ENCODE results near the gene WIZ. TPM values are rescaled to one million over a fixed set of nuclear protein-coding genes. Genes with fewer than 3 reads are reported as not detected.

Gene WIZ
- polyA plus RNA-seq, 5 donors = 19.4 to 41.7 (median 26.4) TPM

DNA sequence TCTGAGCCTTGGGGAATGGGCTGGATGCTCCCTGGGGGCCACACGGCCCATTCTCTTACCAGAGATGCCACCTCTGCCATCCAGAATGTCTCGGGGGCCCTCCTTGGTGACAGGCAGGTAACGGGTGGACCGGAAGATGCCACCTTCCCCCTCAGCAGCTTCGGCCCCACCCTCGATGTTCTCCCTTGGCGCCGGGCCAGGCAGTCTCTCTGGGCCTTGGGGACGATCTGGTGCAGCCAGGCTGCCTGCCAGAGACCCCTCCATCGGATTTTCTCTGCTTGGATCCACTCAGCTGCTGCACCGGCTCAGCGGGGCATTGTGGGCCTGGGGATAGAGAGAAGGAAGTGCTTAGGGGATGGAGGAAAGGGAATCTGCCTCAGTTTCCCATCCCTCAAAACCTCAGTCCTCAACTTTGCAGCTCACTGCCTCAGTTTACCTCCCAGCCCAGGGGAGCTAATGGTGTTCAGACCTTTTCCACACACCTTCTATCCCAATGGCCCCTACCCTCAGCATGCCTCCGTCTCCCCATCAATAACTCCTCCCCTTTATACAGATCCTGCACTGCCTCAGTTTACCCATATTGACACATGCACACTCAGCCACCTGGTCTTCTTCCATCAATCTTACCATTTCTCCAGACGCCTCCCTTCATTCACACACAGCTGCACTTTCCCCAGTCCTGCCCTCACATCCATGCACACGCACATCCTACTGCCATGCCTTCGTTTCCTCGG, 1.5 kb downstream of the WIZ start:
- DNase-seq = no peak

DNA sequence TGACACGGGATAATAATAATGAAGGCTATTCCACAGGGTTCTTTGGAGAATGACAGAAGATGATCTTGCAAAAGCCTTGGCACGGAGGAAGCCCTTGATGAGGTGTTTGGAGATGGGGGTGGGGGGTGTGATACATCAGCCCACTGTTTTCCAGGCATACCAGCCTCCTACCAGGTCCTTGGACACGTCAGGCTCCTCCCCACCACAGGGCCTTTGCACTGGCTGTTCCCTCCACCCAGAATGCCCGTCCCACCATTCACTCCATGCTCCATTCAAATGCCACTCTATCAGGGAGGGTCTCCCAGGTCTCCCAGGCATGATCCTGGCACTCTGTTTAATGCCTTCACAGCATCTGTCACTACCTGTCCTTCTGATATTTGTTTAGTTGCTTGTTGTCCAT, 2.7 kb downstream of the WIZ start:
- no peak for DNase-seq

DNA sequence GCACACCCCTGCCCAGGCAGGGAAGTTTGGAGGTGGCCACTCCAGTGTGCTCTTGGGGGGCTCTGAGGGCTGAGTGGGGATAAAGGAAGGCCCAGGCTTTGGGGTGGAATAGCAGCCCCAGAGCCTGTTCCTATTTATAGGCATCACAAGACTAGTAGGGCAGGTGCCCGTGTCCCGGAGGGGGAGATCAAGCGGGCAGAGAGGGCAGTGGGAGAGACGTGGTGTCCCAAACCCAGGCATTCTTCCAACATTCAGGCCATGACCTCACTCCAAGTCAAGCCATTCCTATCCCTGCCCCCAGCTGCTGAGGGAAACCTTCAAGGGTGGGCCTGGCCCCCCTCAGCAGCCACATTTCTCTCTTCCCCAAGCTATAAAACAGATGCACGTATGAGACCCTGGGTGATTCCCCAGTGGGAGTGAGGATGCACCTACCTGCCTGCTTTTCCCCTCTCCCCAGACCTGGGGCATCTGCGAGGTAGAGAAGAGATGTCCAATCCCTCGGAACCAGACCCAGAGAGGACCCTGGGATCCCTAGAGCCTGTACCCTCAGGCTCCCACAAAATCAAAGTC, 3.9 kb downstream of the WIZ start:
- DNase-seq = no peak

DNA sequence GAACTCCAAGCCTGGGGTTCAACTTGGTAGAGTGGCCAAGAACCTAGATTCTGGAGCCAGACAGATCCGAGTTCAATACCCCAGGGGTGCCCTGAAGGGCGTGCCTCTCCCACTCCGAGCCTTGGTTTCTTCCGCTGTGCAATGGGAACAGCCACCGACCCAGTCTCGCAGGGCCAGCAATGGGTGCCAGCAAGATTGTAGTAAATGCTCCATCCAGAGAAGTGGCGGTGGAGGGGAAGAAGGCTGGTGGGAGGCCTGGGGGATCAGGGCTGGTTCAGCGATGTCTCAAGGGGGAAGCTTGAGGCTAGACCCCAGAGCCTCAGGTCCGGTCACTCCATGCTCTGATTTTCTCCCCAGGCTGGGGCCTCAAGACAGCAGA, 4.5 kb downstream of the WIZ start:
- DNase-seq = no peak

DNA sequence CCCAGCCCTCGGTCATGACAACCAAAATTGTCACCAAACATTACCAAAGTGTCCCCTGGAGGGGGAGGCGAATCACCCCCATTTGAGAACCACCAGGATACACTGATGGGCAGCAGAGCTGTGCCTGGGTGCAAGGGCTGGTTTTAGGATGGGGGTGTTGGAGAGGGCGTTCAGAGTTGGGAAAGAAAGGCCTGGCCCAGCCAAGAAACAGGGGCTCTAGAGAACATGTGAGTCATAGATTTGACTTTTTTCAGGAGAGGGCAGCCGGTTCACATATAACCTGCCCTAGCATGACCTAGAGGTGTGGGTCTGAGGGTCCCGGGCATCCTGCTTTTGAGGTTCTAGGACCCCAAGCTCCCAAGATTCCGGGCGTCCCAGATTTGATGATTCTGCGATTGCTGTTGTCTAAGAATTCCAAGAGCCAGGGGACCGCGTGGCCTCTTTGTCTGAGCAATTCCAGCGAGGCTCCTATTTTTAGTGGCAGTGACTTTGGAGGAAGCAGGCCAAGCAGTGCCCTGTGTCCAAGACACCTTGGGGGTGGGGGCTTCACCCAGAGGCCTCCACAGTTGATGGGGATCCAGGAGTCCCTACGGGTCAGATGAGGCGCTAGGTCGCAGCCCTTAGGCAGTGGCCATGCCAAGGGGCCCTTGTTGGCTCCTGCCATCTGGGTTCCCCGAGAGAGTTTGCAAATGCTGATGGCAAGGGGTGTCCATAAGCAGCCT, 5.1 kb downstream of the WIZ start:
- DNase-seq = no peak

DNA sequence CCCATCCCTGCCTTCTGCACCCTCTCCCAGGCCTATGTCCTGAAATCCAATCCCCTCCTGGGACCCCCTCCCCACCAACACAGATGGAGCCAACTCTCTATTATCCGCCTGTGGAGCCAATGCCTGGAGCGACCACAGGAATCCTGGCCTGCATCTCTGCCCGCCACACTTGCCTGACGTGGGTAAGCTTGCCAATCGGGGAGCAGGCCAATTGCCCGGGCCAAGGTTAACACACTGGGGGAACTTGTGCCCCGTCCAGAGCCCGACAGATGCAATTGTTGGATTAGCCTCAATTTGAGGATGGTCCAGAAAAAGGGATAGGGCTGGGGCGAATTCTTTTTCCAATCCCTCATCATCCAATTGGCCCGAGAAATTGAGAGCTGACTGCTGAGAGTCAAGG, 5.9 kb downstream of the WIZ start:
- no peak for DNase-seq

DNA sequence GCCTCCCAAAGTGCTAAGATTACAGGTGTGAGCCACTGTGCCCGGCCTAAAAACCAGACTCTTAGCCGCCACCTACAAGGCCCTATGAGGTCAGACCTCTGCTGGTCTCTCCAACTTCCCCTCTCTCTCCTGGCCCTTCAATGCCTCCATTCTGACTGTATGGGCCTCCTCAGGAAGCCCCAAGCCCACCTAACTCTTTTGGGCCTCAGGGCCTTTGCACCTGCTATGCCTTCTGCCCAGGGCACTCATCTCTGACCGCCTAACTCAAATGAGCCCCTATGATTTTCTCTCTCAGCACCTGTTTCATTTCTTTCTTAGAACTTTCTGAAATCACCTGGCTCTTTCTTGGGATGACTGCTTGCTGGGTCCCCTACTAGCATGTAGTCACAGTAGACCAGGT, 6.4 kb downstream of the WIZ start:
- no peak for DNase-seq

DNA sequence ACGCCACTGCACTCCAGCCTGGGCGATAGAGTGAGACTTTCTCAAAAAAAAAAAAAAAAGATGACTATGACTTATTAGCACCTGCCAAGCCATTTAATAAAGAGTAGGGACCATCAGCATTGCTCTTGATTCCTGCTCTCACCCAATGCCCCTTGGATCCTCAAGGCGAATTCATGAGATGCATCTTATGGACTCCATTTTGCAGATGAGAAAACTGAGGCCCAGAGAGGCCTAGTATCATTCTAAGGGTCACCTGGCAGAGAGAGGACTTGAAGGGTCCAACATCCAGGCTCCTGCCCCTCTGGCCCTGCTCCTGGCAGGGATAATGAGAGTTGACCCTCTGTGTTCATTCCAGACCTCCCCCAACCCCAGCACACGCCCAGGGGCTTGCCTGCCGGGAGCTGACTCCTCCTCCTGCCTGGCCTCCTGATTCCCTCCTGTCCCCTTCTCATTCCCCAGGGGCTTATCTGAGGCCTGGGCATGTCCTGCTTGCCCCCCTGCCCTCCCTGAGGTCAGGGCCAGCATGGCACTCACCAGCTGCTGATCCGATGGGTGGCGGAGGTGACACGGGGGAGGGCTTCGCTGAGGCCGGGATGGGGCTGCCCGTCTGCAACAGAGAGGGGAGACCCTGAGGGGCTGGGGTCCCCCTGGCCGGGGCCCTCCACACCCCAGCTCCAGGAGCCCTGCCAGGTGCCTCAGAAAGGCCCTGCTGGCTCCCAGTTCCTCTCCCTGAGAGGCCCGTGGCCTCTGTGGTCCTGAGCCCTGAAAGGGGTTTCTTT, 7.4 kb downstream of the WIZ start:
- DNase-seq = no peak

DNA sequence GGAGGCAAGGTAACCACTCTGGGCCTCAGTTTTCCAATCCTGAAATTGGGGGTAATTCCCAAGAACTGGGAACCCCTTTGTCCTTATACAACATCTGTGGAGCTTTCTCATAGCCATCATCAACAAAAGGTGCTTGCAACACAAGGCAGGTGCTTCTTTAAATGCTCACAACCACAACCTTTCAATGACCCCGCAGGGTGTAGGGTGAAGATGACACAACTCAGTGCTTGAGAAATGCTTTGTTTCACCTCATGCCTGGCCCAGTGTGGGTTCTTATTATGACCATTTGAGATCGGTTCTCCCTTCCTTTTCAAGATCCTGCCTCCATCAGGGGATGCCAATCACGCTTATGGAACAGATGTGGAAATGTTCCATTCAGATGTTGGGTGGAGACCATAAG, 8.4 kb downstream of the WIZ start:
- no peak for DNase-seq

DNA sequence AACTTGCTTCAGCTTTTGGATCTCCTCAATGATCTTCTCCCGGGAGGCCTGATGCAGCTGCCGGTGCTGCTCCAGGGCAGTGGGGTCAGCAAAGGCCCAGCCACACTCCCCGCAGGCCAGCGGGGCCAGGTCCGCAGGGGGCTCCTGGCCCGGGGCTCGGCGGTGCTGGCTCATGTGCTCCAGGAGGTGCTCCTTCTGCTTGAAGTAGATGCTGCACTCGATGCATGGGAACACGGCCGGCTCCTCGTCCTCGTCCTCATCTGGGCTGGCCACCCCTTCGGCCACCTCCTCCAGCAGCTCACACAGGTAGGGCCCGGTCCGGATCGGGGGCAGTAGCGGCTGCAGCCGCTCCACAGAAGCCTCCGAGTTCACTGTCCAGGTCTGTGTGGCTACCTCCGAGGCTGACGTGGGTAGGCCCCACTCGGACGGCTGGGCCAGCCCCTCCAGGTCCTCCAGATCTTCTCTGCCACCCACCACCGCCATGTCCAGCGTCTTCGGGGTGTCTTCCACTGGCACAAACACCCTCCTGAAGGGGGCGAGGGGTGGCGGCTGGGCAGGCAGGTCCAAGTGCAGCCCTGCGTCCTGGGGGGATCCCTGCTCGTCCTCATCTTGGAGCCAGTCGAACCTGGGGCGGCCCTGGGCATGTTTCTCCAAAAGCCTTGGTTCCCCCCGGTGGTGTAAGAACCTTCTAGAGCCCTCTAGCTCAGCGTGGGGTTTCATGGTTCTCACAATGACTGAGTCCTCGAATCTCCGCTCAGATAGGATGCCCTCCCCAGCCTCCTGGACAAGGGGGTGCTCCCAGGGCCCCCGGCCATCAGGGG, 9.7 kb downstream of the WIZ start:
- DNase-seq = no peak

DNA sequence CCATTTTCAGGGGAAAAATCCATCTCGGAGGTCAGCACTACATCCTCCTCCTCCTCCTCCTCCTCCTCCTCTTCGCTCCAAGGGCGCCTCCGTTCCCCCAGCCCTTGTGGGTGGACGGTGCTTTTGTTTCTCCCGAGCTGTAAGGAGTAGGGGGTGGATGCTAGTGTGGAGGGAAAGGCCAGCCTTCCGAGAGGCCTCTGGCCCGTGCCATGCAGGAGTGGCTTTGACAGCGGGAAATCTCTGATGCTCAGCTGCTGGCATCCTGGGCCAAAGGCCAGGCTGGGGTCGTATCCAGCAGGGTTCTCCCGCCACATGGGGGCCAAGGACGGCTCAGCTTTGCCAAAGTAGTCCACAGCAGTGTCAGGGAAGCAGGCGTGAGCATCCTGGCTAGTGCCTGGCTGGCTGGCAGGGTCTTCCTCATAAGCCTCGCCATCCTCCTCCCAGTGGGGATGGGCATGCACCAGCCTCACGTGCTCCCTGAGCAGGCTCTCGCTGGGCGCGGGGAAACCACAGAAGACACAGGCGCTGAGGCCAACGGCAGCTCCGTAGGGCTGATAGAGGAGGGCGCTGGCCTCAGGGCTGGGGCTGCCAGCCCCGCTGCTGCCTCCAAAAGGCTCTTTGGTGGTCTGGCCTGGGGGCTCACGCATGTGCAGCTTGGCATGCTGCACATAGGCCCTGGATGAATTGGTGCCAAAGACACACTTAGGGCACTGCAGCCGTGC, 10.5 kb downstream of the WIZ start:
- no peak for DNase-seq

DNA sequence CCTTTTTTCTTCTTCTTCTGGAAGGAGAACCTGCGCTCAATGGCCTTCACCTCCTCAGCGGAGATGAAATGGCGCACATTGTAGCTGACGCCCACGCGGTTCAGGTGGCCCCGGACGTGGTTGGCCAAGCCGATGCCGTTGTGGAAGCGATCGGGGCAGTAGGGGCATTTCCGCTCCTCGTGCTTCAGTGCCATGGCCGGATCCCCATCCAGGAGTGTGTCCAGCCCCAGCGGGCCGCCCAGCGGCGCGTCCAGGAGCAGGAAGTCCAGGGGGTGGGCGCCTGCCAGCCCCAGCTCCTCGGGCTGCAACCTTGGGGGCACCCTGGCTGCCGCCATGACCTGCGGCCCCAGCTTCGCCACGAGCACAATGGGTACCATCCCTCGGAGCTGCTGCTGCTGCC, 11.2 kb downstream of the WIZ start:
- DNase-seq = no peak

DNA sequence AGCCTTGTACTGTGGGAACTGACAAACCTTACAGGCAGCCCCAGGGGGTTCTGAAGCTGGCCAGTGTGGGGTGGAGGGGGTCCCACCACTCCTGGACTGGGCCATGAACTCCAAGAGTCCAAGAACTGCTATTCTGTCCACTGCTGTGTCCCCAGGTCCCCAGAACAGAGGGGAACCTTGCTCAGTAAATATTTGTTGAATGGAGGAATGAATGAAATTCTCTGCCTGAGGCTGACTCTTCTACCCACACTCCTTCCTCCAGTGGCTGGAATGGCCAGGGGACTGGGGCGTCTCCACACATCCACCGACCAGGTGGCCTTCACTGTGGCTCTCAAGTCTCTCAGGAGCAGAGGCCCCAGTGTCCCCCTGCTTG, 11.6 kb downstream of the WIZ start:
- DNase-seq = no peak

DNA sequence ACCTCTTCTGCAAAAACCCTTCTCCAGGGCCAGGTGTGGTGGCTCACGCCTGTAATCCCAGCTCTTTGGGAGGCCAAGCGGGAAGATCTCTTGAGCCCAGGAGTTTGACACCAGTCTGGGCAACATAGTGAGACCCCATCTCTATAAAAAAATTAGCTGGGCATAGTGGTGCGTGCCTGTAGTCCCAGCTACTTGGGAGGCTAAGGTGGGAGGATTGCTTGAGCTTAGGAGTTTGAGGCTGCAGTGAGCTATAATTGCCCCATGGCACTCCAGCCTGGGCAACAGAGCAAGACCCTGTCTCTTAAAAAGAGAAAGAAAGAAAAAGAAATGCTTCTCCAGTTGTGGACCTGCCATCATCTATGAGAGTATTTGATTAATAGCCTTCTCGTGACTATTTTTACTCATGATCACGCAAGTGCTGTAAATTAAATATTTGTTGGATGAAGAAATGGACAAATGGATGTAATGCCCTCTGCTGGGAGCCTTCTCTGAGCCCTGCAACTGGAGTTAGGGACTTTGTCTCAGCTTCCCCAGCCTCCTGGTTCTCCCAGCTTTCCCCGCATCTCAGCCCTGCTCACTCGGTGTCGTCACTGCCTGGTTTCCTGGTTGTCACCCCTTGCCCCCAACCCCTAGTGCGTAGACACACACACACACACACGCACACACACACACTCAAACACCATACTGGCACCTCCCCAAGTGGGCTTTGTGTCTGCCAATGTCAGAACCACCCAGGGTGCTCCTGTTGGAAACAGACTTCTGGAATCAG, 12.2 kb downstream of the WIZ start:
- DNase-seq = no peak

DNA sequence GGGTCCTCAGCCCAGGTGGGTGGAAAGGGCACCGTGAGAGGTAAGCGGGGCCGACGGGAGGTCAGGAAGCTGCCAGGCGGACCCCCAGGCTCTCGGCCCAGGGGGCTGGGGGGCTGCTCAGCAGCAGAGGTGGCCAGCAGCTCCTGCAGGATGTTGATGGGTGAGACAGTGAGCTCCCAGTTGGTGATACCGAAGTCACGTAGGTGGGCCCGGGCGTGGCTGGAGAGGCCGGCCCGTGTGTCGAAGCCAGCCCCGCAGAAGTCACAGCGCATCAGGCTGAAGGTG, 13.0 kb downstream of the WIZ start:
- no peak for DNase-seq

DNA sequence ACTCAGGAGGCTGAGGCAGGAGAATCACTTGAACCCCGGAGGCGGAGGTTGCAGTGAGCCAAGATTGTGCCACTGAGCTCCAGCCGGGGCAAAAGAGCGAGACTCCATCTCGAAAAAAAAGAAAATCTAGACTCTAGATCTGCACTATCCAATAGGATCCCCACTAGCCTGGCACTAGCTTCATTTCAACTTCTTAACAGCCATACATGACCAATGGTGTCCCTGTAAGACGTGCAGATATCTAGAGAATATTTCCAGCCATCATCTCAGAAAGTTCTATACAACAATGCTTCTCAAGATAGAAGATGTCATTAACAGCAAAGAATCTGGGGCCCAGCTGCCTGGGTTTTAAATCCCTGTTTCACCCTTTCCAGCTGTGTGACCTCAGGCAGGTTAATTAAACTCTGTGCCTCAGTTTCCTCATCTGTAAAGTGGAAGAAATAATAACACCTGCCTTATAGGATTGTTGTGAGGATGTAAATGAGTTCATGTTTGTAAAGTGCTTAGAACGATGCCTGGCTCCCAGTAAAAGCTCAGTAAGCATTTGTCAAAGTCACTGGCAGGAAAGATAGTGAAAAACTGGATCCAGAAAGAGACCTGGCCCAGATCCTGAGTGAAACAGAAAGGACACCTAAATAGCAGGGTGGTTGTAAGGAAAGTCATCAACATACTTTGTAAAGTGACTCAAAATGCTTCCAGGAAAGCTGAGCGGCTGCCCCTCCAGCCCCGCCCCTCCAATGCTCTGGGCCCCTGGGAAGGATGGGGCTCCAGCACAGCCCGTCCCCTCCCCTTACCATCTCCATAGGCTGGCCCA, 13.5 kb downstream of the WIZ start:
- no peak for DNase-seq

DNA sequence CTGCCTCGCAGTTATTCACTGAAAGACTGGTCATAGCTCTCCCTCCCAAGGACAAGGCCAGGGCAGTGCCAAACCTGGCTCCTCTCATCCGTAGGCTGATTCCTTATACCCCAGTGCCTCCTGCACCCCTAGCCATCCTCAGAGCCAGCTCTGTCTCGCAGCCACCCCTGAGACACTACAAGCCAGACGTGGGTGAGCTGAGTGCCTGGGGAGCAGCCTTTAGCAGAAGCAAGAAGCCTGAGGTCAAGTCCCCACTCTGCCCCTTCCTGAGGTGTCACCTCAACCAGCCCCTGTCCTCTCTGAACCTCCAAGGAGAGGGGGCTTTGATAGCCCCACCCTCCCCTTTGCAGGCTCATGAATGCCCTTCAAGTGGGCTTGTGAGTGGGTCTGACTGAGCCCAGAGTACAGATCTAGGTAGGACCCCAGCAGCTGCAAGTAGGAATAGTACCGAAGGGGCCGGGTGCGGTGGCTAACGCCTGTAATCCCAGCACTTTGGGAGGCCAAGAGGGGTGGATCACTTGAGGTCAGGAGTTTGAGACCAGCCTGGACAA, 16.2 kb downstream of the WIZ start:
- DNase-seq = no peak

DNA sequence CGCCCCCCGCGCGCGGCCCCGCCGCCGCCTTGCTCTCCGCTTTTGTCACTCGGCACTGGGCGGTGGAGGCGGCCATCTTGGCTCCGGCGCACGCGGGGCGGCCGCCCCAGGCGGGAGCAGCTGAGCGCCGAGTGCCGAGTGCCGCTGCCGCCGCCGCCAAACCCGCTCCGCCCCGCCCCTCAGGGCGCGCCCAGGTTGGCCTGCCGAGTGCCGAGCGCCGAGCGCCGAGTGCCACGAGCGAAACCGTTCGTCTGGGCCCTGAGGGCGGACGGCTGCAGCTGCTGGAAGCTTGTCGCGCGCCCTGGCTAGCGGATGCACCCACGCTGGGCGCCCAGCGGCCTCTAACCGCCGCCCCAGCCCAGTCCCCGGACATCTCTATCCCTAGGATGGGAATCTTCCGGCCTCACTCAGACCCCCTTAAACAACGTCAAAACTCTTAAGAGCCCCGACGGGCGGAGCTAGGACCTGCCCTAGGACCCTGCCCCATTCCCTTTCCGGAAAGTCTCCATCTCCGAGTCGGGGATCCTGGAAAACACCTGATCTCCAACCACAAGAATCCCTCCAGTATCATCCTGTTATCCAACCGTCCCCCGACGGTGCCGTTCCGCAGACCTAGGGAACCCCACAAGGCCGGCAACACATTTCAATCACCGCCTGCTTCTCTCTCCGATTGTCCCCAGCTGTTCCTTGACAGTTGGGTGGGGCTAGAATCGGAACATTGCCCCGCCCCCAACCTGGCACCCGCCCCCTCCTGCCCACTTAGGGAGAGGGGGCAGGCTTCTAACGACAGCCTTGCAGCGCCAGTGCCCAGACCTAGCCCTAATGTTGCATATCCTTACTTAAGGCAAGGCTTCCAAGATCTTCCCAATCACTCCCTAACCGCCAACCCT, 16.9 kb downstream of the WIZ start:
- DNase-seq = peak; percentile 84 to 89
